DND-41 (cell line): Measurements from ENCODE around the gene CEP350.

Experiments
- ATAC-seq: fragments of 200-7000 bp; cut with Tn5 transposase; 3 replicates; pipeline ENCODE4 v1.9.1; 2021; ENCODE audit warnings: low read depth; ENCODE audit not compliant: insufficient read depth
- DNase-seq: peaks from one replicate; pipeline ENCODE4 v3.0.0-alpha.2; 2020
- H2AFZ ChIP-seq: 2 replicates; pipeline ENCODE4 v1.6.0; 2012; ENCODE audit warnings: low read depth, low read length
- H3K27ac ChIP-seq: 2 replicates; pipeline ENCODE4 v1.5.1; 2012; ENCODE audit warnings: low read length, inconsistent platforms
- H3K27me3 ChIP-seq: fragments of 200-600 bp; sonication (generic); 2 replicates; pipeline ENCODE4 v1.6.0; 2012; ENCODE audit warnings: low read length, mild to moderate bottlenecking, inconsistent platforms; ENCODE audit not compliant: insufficient read depth, poor library complexity
- H3K36me3 ChIP-seq: 2 replicates; pipeline ENCODE4 v1.5.1; 2012; ENCODE audit warnings: low read length, inconsistent platforms; ENCODE audit not compliant: insufficient read depth
- H3K4me1 ChIP-seq: 2 replicates; pipeline ENCODE4 v1.5.1; 2012; ENCODE audit warnings: mild to moderate bottlenecking, low read length; ENCODE audit not compliant: insufficient read depth
- H3K4me2 ChIP-seq: 2 replicates; pipeline ENCODE4 v1.6.0; 2012; ENCODE audit warnings: mild to moderate bottlenecking, moderate library complexity, low read length, inconsistent platforms; ENCODE audit not compliant: insufficient read depth
- H3K4me3 ChIP-seq, 2 experiments: fragments of 200-600 bp in 1 of 2; shearing (Covaris generic) in 1 of 2; 2 replicates each; pipeline ENCODE4 v1.5.1; 2012 to 2016; ENCODE audit warnings: inconsistent platforms in 2 of 2, low read length in 2 of 2, mild to moderate bottlenecking in 2 of 2, low read depth in 1 of 2, moderate library complexity in 1 of 2
- H3K79me2 ChIP-seq: 2 replicates; pipeline ENCODE4 v1.6.0; 2012; ENCODE audit warnings: low read length, inconsistent platforms; ENCODE audit not compliant: insufficient read depth
- H3K9ac ChIP-seq: 2 replicates; pipeline ENCODE4 v1.6.0; 2012; ENCODE audit warnings: low read depth, mild to moderate bottlenecking, inconsistent platforms, low read length, moderate library complexity
- H3K9me3 ChIP-seq: 2 replicates; pipeline ENCODE4 v1.5.1; 2012; ENCODE audit warnings: low read length, moderate library complexity, mild to moderate bottlenecking, inconsistent platforms; ENCODE audit not compliant: insufficient read depth, severe bottlenecking
- H4K20me1 ChIP-seq: 2 replicates; pipeline ENCODE4 v1.6.0; 2012; ENCODE audit warnings: low read length; ENCODE audit not compliant: insufficient read depth
- CTCF ChIP-seq: IDR thresholded peaks from 2 replicates; pipeline ENCODE4 v1.5.1; 2012; ENCODE audit warnings: borderline replicate concordance, low read length, moderate library complexity, mild to moderate bottlenecking; ENCODE audit not compliant: poor library complexity, severe bottlenecking; ENCODE audit errors: extremely low read depth
- EZH2 ChIP-seq: IDR thresholded peaks from 3 replicates; pipeline ENCODE4 v1.6.1; 2012; ENCODE audit warnings: borderline replicate concordance, low read depth, mild to moderate bottlenecking, moderate library complexity, low read length, inconsistent platforms; ENCODE audit not compliant: severe bottlenecking

Gene CEP350

GRCh38 chr1:180061019-180061418 is 106.4 kb downstream of the CEP350 start:
- no peaks in the 10 kb centered on the region for H3K4me1 ChIP-seq
- H3K79me2 ChIP-seq: no peaks in the 10 kb centered on the region
- peaks cover 60% of the 10 kb centered on the region for H3K36me3 ChIP-seq
- no peak overlapping the region for H3K4me3 ChIP-seq
- no peak overlapping the region for H3K27ac ChIP-seq
- H3K27me3 ChIP-seq: no peaks in the 10 kb centered on the region
- H4K20me1 ChIP-seq: no peaks in the 10 kb centered on the region
- no peak overlapping the region for H3K4me2 ChIP-seq
- TF ChIP-seq EZH2: no peak
- TF ChIP-seq CTCF: no peak
- ATAC-seq: no peak
- H2AFZ ChIP-seq: no peak overlapping the region
- no peaks in the 10 kb centered on the region for H3K9me3 ChIP-seq
- no peak for DNase-seq
- no peak overlapping the region for H3K9ac ChIP-seq

GRCh38 chr1:180062452-180062971 is 107.9 kb downstream of the CEP350 start:
- Histone ChIP-seq H3K4me3 (no peak overlapping the region), H2AFZ (no peak overlapping the region), H3K79me2 (no peaks in the 10 kb centered on the region), H4K20me1 (no peaks in the 10 kb centered on the region), H3K9ac (no peak overlapping the region), H3K4me1 (no peaks in the 10 kb centered on the region), H3K27ac (no peak overlapping the region), H3K4me2 (no peak overlapping the region), H3K27me3 (no peaks in the 10 kb centered on the region), H3K9me3 (no peaks in the 10 kb centered on the region), H3K36me3 (peaks cover 66% of the 10 kb centered on the region)
- no peak for ATAC-seq
- no peak for TF ChIP-seq EZH2
- no peak for TF ChIP-seq CTCF
- DNase-seq: no peak

- H3K9ac ChIP-seq: no peak overlapping the region
- H4K20me1 ChIP-seq: no peaks in the 10 kb centered on the region
- ATAC-seq (no peak), DNase-seq (no peak)
- no peak overlapping the region for H3K4me3 ChIP-seq
- peaks cover 87% of the 10 kb centered on the region for H3K36me3 ChIP-seq
- no peaks in the 10 kb centered on the region for H3K79me2 ChIP-seq
- TF ChIP-seq CTCF (no peak), EZH2 (no peak)
- H3K27me3 ChIP-seq: no peaks in the 10 kb centered on the region
- no peaks in the 10 kb centered on the region for H3K9me3 ChIP-seq
- no peak overlapping the region for H3K4me2 ChIP-seq
- H3K4me1 ChIP-seq: no peaks in the 10 kb centered on the region
- H3K27ac ChIP-seq: no peak overlapping the region
- H2AFZ ChIP-seq: no peak overlapping the region
Observed at GRCh38 chr1:180065408-180065807, 110.8 kb downstream of the CEP350 start.

- no peak overlapping the region for H3K9ac ChIP-seq
- ATAC-seq: no peak
Observed at GRCh38 chr1:180066150-180066549, 111.5 kb downstream of the CEP350 start.

More at GRCh38 chr1:180066150-180066549, 111.5 kb downstream of the CEP350 start:
- H3K4me2 ChIP-seq: no peak overlapping the region
- no peak overlapping the region for H3K4me3 ChIP-seq
- H3K36me3 ChIP-seq: peaks cover 89% of the 10 kb centered on the region
- no peaks in the 10 kb centered on the region for H3K79me2 ChIP-seq
- H4K20me1 ChIP-seq: no peaks in the 10 kb centered on the region
- TF ChIP-seq CTCF (no peak), EZH2 (no peak)
- DNase-seq: no peak
- no peaks in the 10 kb centered on the region for H3K9me3 ChIP-seq
- no peaks in the 10 kb centered on the region for H3K4me1 ChIP-seq
- H3K27me3 ChIP-seq: no peaks in the 10 kb centered on the region
- H3K27ac ChIP-seq: no peak overlapping the region
- no peak overlapping the region for H2AFZ ChIP-seq
